HG03025 (cell line): Measurements from ENCODE around the gene NIP7.

Source experiments
- ATAC-seq: cut with Tn5 transposase; IDR thresholded peaks from one replicate; pipeline ENCODE4 v1.9.1; 2021; ENCODE audit warnings: mild to moderate bottlenecking, moderate library complexity; ENCODE audit not compliant: unreplicated experiment, low FRiP score

Gene NIP7

DNA sequence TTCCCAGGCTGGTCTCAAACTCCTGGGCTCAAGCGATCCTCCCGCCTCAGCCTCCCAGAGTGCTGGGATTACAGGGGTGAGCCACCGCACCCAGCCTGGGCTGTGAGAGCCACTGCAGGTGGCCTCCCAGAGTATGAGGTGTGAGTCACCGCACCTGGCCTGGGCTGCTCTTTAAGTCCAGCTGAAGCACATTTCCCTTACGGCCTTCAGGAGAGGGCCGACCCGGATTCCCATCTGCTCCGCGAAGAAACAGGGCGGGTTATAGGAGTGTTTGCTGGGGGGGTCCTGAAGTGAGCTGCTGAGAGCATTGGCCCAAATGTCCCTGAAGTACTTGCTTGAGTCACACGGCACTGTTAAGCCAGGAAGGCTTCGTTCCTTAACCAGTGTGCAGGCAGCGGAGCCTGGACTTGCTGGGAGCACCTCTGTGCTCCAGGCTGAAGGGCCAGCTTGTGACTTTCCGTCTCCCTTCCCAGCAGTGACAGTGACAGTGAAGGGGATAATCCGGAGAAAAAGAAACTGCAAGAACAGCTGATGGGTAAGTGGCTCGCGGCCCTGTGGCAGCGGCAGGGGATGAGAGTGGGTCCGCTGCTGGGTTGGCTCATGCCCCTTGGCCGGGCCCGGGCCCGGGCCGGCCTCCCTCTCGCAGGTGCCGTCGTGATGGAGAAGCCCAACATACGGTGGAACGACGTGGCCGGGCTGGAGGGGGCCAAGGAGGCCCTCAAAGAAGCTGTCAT is 21.2 kb upstream of the NIP7 start:
- ATAC-seq = no peak

DNA sequence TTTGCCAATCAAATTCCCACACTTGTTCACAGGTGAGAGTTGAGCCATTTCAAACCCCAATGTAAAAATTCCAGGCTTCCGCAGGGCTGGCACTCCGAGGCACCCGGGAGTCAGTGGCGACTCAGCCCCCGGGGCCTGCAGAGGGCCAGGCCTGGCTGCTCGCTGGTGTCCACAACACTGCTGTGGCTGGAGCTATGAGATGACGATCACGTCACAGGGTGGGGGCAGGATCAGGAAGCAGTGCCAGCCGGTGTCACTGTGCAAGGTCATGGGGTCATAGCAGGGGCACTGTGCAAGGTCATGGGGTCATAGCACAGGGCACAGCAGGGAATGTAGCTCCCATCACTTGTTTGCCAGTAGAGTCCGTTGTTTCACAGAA is 20.7 kb upstream of the NIP7 start:
- no peak for ATAC-seq

DNA sequence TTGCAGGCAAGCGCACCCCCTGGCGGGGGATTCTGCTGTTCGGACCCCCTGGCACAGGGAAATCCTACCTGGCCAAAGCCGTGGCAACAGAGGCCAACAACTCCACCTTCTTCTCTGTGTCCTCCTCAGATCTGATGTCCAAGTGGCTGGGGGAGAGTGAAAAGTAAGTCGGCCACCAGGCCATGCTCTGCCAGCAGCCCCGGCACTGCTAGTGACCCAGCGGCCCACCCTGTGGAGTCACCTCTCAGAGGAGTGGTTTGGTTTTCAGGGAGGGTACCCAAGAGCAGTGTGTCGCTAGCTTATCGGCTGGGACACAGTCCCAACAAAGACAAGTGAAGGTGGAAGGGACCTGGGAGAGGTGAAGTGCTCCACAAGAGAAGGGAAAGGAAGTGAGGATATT is 20.2 kb upstream of the NIP7 start:
- ATAC-seq = no peak

DNA sequence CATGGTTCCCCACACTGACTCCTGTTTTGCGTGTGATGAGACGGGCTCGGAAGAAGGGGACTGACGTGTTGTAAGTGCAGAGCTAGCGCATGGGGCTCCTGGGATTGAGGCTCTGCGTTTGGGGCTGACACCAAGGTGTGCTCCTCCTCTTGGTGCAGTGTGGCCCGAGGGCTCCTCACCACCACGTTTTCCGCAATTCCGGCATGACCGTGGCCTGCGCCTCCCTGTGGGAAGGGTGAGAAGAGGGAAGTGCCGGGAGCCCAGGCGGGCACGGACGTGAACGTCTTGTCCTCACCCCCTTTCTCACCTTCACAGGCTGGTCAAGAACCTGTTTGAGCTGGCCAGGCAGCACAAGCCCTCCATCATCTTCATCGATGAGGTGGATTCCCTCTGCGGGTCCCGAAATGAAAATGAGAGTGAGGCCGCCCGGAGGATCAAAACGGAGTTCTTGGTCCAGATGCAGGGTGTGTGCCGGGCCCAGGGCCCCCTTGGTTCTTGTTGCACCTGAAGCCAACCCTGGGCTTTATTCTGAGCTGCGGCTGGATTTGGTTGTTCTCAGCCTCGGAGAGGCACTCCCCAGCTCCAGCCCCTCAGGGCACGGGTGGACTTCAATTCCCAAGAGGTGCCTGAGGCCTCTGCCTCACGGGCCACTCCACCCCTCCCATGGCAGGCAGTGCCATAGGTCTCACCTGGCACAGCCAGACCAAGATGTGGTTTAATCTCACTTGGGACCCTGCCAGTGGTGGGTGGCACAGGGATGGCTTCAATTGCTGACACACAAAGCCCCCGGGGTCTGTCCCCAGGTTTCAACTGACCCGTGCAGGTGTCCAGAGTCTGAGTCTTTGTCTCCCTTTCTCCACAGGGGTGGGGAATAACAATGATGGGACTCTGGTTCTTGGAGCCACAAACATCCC is 19.5 kb upstream of the NIP7 start:
- no peak for ATAC-seq

DNA sequence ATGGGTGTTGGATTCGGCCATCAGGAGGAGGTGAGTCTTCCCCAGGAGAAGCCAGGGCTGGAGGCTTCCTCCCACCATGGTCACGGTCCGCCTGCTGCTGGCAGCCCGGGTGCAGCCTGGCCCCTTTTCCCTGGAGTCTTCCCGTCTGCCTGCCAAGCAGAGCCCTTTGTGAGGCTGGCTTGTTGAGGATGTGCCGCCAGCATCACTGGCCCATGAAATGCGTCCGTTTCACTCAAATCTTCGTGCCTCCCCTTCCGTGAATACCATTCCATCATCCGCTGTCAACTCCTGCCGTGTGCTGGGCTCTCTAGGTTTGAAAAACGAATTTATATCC is 18.9 kb upstream of the NIP7 start:
- no peak for ATAC-seq

DNA sequence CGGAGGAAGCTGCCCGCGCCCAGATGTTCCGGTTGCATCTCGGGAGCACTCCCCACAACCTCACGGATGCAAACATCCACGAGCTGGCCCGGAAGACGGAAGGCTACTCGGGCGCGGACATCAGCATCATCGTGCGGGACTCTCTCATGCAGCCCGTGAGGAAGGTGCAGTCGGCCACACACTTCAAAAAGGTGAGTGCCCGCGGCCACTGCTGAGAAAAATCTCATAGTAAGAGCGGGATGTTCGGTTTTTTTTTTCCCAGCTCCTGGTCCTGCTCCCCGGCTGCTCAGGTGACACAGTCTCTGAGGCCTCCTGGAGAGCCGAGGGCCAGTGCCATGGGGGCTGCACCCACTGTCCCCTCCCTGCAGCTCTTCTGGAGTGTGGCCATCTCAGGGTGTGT is 18.5 kb upstream of the NIP7 start:
- no peak for ATAC-seq

DNA sequence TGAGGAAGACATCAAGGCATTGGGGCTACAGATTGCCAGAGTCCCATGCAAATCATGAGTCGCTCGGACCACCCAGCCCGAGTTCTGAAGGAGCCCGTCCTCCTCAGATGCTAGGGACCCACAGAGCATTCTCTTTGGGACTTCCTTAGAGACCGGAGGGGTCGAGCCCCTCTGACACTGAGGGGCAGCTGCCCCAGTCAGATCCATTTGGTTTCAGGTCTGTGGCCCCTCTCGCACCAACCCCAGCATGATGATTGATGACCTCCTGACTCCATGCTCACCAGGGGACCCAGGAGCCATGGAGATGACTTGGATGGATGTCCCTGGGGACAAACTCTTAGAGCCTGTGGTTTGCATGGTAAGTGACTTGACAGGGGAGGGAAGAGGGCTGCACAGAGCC is 17.2 kb upstream of the NIP7 start:
- no peak for ATAC-seq

DNA sequence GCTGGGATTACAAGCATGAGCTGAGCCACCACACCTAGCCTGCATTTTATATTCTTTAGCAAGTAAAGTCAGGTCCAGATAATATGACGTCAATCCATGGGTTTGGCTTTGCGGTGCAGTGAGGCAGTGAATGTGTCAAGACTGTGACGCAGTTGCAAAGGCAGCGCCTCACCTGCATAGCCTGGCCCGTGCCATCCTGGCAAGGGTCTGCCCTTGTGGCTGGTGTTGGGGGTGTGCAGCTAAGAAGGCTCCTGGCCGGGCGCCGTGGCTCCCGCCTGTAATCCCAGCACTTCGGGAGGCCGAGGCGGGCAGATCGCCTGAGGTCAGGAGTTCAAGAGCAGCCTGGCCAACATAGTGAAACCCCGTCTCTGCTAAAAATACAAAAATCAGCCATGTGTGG is 16.2 kb upstream of the NIP7 start:
- ATAC-seq = no peak

DNA sequence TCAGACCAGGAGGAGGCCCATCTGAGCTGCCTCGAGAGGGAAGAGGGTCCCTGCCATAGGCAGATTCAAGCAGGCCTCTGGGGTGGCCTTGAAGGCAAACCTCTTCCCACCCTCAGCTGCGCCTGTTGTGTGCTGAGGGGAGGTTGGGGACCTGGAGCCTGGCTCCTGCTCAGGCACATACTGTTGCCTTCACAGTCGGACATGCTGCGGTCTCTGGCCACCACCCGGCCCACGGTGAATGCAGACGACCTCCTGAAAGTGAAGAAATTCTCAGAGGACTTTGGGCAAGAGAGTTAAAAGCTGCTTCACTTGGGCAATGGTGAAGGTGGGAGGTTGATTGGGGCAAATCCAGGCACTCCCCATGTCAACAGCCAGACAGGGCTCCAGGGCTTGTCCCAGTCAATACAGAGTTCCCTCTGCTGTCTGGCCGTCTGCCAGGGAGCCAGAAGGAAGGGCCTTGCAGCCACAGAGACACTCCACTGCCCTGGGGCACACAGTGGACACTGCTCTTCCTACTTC is 15.5 kb upstream of the NIP7 start:
- ATAC-seq = no peak

DNA sequence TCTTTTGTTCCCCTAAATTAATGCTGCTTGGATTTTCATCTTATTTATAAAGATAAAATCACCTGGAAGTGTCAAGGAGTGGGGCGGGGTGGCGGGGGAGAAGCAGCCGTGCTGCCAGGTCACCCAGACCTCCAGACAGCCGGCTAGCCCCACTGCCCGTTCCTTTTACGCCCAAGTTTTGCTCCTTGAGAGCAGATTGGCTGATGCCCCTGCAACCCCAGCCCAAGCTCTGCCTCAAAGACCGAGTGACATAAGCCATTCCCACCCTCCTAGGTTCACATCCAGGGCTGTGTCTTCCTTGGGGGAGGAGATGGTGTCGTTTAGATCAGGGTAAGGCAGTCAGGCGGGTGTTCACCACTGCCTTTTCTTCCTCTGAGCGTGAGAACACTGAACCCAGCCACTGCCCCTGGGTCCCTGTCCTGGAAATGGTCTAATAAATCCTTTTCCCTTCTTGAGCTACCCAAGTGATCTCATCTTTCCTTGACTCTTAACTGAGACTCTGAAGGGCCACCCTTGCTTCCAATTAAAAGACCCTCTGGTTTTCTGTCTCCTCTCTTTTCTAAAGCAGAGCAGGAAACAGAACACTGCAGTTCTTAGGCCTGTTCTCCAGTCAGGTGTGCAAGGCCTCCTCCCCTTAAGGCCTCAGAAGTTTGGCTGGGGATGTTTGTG is 14.9 kb upstream of the NIP7 start:
- ATAC-seq = no peak

DNA sequence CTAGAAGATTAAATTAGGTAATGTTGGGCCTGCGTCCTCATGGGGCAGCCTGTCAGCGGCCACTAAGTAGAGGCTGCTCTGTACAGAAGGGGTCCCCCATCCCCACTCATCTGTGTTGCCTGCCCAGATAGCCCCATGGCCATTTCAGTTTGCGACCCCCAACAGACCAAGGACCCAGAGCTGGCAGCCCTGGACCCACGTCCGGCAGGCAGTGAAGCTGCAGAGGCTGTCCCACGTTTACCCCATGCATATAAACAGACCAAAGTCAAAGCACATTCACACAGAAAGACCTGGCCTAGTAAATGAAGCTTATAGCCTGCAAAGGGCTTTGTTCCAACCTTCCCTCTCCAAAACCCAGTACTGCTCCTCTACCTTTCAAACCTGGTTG is 13.8 kb upstream of the NIP7 start:
- no peak for ATAC-seq

DNA sequence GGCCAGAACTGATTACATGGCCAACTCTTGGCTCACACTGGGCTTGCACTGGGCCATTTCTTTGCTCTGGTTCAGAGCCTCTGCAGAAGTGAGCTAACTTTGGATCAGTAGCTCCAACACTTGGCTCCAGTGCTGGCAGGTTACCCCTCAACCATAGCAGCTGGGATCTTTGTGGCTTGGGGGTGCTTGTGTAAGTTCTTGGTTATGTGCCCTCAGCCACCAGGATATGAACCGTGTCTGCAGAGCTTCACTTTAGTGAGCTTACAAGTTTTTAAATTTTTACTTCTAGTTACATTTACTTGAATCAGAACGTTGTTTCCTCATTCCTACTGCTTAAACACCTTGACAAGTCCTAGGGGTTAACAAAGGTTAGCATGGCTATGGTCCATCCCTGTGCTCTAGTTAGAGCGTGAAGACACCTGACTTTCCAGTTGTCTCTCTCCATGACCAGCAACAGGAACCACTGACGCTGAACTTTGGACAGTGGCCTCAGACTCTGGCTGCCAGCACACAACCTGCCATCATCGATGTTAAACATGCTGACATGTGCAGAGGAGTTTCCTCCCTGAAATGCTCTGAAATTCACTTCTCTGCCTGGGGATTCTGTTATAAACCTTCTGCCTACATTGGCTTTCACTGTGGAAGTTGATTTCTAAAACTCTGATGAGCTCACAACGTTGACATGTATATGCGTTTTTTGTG is 13.2 kb upstream of the NIP7 start:
- no peak for ATAC-seq

DNA sequence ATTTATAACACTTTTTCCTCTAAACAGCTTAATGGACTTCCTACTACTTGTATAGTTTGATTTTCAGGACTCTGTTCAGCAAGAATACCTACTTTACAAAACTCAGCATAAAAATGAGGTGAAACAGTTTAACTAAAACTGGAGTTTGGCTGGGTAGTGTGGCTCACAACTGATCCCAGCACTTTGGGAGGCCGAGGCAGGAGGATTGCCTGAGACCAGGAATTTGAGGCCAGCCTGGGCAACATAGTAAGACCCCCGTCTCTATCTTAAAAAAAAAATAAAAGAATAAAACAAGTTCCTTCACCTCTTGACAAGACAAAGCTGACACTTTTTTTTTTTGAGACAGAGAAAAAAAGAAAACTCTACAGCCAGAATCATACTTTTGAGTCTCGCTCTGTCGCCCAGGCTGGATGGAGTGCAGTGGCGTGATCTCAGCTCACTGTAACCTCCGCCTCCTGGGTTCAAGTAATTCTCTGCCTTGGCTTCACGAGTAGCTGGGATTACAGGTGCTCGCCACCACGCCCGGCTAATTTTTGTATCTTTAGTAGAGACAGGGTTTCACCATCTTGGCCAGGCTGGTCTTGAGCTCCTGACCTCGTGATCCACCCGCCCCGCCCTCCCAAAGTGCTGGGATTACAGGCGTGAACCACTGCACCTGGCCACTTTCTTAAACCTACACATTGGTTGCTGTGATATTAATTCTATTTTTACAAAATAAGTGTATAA is 11.8 kb upstream of the NIP7 start:
- ATAC-seq = no peak

DNA sequence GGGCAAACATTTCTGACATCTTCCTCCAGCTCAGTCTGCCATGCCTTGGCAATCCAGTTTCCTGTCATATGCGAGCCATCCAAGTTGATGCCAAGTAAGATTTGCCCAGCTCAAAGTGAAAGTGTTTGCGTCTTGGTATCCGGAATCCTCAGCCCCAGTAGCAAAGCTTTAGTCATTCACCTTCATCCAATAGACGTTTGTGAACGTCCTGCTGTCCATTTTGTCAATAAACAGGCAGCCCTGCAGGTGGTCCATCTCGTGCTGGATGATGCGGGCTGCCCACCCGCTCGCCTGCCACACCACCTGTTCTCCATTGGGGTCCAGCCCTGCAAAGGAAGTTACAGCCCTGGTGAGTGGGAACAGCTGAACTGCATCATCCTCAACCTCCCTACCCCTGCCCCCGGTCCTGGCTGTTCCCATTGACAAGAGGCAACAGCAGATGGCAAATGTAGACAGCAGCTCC is 10.7 kb upstream of the NIP7 start:
- ATAC-seq = no peak

DNA sequence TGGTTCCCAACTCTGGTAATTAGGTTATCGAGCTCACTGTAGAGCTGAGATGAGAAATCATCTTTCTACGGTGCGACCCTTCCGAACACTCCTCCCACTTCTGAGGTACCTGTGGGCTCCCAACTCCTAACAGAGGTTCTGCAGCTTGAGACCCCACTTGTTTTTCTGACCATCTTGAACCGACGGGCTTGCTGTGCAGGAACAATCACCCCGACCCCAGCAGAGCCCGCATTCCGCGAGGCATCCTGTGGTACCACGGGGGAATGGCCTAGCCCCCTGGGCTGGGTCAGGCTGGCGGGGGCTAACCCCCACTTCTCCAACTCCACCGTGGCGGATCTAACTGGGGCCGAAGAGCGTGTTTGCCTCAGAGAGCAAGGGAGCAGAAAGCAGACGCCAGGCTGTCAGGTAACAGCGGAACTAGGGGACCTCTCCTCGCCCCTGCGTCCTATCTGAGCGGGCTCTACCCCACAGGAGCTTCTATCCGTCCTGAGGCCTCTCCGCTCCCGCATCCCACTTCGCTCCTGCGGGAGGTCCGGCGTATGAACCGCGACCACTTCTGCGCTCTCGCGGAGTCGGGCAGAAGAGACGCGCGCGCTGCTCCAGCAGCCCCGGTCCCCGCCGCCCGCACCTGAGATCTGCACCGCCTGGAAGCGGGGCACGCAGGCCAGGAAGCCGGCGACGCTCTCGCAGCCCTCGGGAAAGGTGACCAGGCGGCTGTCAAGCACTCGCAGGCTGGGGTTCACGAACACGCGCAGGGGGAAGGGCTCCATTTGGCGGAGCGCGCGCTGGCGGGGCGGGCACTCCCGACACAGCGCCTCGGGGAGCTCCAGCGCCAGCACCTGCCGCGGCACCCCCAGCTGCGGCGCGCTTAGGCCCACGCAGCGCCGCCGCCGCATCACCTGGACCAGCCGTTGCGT is 9.9 kb upstream of the NIP7 start:
- ATAC-seq = no peak

DNA sequence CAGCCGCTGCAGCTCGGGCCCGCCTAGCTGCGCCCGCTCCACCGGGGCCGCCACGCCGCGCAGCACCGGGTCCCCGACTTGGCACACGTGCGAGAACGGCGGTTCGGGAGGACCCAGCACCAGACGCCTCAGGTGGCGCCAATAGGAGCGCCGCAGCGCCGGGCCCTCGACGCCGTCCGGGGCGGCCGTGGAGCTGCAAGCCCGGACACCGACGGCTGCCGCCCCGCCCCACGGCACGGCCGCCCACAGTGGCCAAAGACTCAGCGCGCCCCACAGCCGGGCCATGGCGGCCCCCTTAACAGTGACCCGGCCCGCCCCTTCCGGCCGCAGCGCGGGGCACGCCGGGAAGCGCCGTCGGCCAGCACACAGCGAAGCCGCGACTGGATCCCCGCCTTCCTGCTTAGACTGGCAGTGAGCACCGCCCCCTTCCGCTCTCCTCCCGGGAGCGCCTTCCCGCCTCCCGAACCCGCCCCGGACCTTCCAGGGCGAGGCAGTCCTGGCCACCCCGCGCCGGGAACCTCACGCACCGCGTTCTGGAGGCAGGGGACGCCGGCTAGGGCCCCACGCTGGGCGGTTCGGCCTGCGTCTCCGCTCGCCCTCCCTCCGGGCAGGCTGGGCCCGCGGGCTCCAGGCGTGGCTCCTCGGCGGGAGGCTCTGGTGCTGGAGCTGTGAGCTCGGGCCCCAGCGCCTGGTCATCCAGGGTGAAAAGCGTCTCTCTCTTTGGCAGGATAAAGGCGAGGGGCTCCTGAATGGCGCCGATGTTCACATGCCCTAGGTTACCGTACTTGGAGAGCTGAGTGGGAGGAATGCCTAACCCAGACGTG is 9.1 kb upstream of the NIP7 start, which contains the start of gene PDF:
PDF (minus strand) TSS at position 303 of the 824 bp plus-strand sequence; CDS start at position 285, 18 bp downstream.
- peak; percentile 87 for ATAC-seq

DNA sequence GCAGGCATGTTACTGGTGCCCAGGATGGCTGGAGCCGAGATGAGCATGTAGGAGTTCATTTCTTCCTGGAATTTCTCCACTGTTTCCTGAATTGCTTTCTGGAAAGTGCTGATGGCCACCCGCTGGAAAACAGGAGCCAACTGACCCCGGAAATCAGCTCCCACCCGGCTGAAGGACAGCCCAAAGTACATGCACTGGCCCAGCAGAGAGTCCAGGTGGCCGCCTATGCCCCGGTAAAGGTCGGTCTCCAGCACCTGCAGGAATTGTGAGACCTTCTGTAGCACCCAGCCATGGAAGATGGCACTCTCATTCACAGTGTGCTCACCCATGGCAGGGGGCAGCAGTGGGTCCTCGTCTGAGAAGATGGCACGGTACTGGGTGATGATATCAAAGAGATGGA is 4.9 kb upstream of the NIP7 start:
- ATAC-seq = no peak
